ENCODE data around the gene TNIP1.

DNA sequence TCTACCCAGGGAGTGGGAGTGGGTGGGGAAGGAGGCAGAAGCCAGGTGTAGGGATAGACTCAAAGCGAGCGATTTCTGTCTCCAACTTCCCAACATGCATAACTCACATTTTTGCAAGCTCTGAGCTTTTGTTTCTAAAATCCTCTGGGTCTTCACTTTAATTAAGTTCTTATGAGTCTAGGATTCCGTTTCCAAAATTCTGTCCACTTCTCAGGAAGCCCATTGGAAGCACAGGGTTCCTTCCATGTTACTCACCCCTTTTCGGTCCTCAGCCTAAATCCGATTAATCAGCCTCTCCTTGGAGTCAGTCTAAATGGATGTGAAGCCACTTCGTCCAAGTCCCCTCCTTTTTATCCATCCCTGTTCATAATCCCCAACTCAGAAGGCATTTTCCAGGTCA lies 59.1 kb downstream of the TNIP1 start:
- TF ChIP-seq, protein P1, sequence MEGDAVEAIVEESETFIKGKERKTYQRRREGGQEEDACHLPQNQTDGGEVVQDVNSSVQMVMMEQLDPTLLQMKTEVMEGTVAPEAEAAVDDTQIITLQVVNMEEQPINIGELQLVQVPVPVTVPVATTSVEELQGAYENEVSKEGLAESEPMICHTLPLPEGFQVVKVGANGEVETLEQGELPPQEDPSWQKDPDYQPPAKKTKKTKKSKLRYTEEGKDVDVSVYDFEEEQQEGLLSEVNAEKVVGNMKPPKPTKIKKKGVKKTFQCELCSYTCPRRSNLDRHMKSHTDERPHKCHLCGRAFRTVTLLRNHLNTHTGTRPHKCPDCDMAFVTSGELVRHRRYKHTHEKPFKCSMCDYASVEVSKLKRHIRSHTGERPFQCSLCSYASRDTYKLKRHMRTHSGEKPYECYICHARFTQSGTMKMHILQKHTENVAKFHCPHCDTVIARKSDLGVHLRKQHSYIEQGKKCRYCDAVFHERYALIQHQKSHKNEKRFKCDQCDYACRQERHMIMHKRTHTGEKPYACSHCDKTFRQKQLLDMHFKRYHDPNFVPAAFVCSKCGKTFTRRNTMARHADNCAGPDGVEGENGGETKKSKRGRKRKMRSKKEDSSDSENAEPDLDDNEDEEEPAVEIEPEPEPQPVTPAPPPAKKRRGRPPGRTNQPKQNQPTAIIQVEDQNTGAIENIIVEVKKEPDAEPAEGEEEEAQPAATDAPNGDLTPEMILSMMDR (IDR thresholded peaks at IDR 0.05), result no peak
- TF ChIP-seq POLR2A (IDR thresholded peaks at IDR 0.05), result no peak

All from thyroid gland (tissue), 4 donors.